Suppressor macrophage (primary cell): Measurements from ENCODE around the gene PLCG1.

ENCODE experiments used
- DNase-seq, 4 experiments: peaks; one replicate each; pipeline ENCODE4 v3.0.0-alpha.2; 2020 to 2022

Gene PLCG1

GRCh38 chr20:41142919-41143318 is 5.6 kb downstream of the PLCG1 start:
- DNase-seq = peak in 3 of 4 experiments; percentile 15 to 33 (median 33)

GRCh38 chr20:41143354-41143753 is 6.0 kb downstream of the PLCG1 start:
- DNase-seq = no peak

- no peak for DNase-seq
Observed at GRCh38 chr20:41145317-41145716, 8.0 kb downstream of the PLCG1 start.

GRCh38 chr20:41145821-41146620 is 8.7 kb downstream of the PLCG1 start:
- no peak for DNase-seq

- DNase-seq = no peak
Observed at GRCh38 chr20:41147767-41148191, 10.4 kb downstream of the PLCG1 start.

- DNase-seq = no peak
Observed at GRCh38 chr20:41148942-41149341, 11.6 kb downstream of the PLCG1 start.

GRCh38 chr20:41150664-41151063 is 13.3 kb downstream of the PLCG1 start:
- no peak for DNase-seq

- no peak for DNase-seq
Observed at GRCh38 chr20:41151134-41151869, 14.0 kb downstream of the PLCG1 start.

- no peak for DNase-seq
Observed at GRCh38 chr20:41152108-41152757, 14.9 kb downstream of the PLCG1 start.

- DNase-seq = no peak
Observed at GRCh38 chr20:41154436-41155176, 17.3 kb downstream of the PLCG1 start.

- no peak for DNase-seq
Observed at GRCh38 chr20:41155261-41155660, 17.9 kb downstream of the PLCG1 start.

GRCh38 chr20:41158082-41158625 is 20.8 kb downstream of the PLCG1 start:
- no peak for DNase-seq

GRCh38 chr20:41159547-41159946 is 22.2 kb downstream of the PLCG1 start:
- no peak for DNase-seq

GRCh38 chr20:41160686-41161085 is 23.3 kb downstream of the PLCG1 start:
- DNase-seq = no peak

- no peak for DNase-seq
Observed at GRCh38 chr20:41161886-41162285, 24.5 kb downstream of the PLCG1 start.

- DNase-seq = no peak
Observed at GRCh38 chr20:41162396-41162795, 25.1 kb downstream of the PLCG1 start.

GRCh38 chr20:41163821-41164220 is 26.5 kb downstream of the PLCG1 start:
- DNase-seq = no peak

GRCh38 chr20:41165001-41165882 is 27.9 kb downstream of the PLCG1 start:
- no peak for DNase-seq

- DNase-seq = no peak
Observed at GRCh38 chr20:41166201-41167117, 29.1 kb downstream of the PLCG1 start.

- no peak for DNase-seq
Observed at GRCh38 chr20:41167118-41167470, 29.8 kb downstream of the PLCG1 start.
